GM12801 (cell line): ENCODE measurements around the gene ASGR1.

Source experiments
- TF ChIP-seq, protein P1 (sequence below): IDR thresholded peaks from one replicate; pipeline ENCODE4 v1.5.1; 2011; ENCODE audit warnings: control low read depth; ENCODE audit not compliant: insufficient read length; ENCODE audit errors: extremely low read depth

Gene ASGR1

DNA sequence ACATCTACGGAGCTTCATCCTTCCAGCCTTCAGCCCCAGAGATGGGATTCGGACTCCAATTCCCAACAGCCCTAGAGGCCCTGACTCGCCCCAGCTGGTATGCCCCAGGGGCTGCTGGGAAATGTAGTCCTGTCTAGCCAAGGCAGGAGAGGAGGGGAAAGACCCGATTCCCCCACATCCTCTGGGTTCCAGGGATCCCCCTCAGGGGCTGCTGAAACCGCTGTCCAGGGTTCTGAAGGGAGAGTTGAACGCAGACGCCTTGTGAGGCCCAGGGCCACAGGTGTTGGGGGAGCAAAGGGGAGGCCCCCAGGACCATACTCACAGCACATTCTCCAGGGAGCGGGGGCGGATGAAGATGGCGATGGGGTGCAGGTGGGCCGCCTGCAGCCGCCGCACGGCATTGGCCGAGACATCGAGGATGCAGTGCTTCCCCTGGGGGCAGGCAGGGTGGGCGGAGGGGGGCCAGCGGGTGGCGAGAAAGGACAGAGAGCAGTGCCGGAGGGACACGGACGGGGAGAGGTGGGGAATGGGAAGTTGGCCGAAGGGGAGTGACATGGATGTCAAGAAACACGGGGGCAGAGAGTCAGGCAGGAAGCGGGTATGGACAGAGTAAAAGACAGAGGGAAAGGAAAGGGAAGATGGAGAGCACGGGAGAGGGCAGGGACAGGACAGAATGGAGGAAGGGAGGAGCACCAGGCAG, 12.6 kb upstream of the ASGR1 start:
- TF ChIP-seq, protein P1, sequence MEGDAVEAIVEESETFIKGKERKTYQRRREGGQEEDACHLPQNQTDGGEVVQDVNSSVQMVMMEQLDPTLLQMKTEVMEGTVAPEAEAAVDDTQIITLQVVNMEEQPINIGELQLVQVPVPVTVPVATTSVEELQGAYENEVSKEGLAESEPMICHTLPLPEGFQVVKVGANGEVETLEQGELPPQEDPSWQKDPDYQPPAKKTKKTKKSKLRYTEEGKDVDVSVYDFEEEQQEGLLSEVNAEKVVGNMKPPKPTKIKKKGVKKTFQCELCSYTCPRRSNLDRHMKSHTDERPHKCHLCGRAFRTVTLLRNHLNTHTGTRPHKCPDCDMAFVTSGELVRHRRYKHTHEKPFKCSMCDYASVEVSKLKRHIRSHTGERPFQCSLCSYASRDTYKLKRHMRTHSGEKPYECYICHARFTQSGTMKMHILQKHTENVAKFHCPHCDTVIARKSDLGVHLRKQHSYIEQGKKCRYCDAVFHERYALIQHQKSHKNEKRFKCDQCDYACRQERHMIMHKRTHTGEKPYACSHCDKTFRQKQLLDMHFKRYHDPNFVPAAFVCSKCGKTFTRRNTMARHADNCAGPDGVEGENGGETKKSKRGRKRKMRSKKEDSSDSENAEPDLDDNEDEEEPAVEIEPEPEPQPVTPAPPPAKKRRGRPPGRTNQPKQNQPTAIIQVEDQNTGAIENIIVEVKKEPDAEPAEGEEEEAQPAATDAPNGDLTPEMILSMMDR, result no peak

DNA sequence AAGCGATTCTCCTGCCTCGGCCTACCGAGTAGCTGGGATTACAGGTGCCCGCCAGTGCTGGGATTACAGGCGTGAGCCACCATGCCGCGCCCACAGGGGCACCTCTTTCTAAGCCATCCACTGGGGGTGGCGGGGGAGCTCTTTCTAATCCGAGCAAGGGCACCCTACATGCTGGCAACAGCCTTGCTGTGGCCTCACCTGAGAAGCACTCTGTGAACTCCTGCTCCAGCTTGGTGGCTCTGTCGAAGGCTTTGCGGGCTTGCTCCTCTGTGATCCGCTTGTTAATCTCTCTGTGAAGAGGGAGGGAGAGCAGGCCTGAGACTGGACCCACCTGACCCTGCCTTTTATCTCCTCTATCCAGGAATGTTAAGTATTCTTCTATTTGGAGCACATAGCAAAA, 11.9 kb upstream of the ASGR1 start:
- TF ChIP-seq, protein P1, result no peak

DNA sequence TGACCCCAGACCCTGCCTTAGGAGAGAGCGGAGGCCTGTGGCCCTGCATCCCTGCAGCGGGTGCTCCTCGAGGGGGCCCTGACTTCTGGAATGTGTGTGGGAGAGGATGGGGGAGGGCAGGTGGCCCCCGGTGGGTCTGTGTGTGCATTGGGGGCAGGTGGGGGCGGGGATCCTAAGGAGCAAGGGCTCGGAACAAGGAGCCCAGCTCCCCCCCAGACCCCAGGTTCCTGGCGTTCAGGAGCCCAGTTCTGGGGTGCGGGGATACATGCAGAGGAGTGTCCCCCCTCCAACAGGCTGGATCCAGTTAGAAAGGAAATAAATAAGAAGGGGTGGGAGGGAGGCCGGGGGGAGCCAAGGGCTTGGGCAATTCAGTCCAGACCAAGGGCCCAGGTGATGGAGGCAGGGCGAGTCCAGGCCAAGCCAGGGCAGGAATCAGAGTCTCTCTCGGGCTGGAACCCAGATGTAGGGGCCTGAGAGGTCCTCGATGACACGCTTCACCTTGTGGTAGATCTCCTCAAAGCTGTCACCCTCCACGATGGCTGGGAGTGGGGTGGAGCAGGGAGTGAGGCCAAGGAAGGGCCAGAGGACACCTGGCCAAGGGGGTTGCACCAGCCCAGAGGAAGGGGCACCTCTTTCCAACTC, 11.2 kb upstream of the ASGR1 start:
- TF ChIP-seq, protein P1, result no peak

DNA sequence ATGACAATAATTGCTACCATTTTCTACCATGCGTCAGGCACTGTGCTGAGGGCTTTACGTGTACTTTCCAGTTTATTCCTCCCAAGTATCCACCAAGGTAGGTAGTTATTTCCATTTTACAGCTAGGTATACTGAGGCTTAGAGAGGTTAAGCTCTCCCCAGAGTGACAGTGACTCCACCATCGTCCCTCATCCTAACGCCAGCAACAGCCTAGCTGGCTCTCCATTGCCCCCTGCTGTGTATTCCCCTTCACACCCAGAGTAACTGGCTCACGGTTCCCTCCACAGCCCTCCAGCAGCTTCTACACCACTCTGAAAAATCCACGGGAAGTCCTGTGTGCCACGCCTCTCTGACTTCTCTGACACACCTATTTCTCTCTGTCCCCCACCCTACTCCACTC, 7.1 kb upstream of the ASGR1 start:
- TF ChIP-seq, protein P1, result no peak

DNA sequence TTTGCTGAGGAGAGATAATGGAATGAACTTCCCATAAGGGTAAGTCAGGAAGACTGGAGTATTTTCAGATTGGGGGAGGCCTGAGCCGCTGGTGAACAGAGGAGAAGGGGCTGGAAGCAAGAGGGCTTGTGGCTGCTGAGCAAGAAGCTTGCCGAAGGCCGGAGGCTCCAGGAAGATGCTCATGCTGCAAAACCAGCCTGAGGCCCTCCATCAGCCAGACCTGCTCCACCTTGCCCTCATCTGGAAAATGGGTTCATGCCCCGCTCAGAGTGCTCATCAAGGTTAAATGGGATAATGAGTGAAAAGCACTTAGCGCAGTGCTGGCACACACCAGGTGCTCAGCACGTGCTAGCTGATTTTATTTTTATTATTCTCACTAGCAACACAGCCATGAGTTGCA, 5.5 kb upstream of the ASGR1 start:
- TF ChIP-seq, protein P1, result no peak

DNA sequence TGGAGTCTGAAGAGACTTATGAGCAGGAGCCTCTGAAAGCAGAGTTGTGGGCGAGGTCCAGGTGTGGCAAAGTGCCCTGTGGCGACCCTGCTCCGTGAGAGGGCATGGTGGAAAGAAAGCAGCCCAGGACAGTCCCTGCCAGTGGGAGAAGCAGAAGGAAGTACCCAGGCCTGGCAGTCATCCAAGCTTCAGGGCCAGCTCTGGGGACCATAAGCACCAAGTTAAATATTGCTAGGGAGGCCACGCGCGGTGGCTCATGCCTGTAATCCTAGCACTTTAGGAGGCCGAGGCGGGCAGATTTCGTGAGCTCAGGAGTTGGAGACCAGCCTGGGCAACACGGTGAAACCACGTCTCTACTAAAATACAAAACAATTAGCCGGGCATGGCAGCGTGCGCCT, 4.9 kb upstream of the ASGR1 start:
- TF ChIP-seq, protein P1, result no peak

DNA sequence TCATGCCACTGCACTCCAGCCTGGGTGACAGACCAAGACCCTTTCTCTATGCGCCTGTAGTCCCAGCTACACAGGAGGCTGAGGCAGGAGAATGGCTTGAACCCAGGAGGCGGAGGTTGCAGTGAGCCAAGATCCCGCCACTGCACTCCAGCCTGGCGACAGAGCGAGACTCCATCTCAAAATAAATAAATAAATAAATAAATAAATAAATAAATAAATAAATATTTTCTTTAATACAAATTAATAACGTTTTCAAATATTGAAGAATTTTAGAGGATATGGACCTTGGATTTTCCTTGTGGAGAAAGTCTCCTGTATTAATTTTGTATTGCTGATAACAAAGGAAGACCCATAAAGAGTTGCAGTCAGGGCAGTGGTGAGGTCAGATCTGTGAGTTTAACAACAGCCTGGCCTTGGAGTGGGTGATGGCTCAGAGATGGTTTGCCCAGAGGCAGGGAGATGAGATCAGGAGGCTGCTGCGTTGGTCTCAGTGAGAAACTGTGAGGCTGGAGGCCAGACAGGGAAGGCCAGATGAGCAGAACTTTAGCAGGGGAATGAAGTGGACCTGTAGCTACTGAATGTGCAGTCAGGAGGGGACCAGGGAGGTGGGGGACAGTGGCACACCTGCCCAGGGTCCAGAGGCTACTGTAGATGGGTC, 4.4 kb upstream of the ASGR1 start:
- TF ChIP-seq, protein P1, result no peak
